Stimulated activated CD4-positive, alpha-beta T cell treated with anti-CD3 and anti-CD28 coated beads, Interleukin-12 subunit alpha, Interleukin-12 subunit beta, amount 100 ng/mL, for 48 hours (primary cell): Measurements from ENCODE around the gene TAGLN2.
A peak's percentile ranks its signal among the peaks of the same experiment; 100 is the strongest.

Experiments used
- DNase-seq, 3 donors: peaks; one replicate each; pipeline ENCODE4 v3.0.0-alpha.2; 2020; ENCODE audit warnings: low read depth in 2 of 3, low spot score in 1 of 3

TAGLN2 gene

DNA sequence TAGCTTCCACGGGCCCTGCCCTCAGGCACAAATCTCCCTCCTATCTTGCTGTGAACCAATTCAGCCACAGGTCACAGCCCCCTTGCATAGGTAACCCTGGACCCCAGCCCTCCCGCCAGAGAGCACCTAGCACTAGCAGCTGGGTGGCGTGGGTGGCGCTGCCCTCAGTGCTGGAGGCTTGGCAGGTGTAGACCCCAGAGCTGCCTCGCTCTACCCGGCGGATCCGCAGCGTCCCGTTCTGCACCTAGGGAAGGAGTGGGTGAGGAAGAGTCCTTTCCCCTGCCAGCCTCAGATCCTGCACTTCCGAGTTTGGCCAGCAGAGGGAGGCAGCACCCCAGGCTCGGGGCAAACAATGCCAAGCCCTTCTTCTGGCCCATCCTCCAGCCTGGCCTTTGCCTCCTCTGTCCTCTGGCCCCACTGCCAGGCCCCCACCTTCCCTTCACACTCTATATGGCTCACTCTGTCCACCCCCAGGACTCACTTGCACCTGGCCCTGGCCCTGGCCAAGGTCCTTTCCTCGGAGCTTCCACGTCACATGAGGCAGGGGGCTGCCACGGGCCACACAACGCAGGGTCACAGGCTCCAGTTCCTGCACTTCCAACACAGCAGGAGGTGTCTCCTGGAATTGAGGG is 11.1 kb upstream of the TAGLN2 start:
- DNase-seq: peak; percentile 65 to 92 (median 72)

DNA sequence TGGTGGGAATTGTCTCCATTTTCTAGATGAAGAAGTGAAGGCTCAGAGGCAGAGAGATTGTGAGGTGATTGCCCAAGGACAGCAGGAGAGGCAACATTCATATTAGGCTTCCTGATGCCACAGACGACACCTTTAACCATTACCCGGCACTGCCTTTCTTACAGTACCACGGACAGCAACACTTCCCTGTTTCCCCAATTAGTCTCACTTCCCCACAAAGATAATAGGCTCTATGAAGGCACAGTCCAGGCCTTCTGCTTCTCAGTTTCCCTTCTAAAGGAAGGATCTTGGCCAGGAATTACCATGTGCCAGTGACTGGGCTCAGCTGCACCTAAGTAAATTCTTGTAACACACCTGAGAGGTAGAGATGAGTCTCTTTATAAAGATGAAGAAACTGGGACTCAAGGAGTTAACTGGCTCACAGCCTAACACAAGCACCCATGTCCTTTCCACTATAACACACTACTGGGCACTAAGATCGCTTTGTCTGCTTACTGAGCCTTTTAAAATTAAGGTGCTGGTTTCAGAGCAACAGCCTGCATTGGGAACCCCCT is 10.5 kb upstream of the TAGLN2 start:
- DNase-seq: no peak

DNA sequence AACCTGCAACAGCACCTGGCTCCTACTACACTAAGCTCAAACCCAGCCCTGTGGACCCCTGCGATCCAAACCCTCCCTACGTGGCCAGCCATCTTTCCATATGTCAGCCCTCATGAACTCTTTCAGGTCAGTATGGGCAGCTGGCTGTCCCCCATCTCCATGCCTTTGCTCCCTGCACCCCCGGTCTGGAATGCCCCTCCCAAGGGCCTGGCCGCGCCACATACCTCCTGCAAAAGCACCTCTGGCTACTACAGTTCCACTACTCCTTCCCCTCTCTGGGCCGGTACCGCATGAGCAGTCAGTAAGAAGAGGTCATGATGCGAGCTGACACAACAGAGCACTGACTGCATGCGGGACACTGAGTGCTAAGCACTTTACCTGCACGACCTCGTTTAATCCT is 10.0 kb upstream of the TAGLN2 start:
- no peak for DNase-seq

DNA sequence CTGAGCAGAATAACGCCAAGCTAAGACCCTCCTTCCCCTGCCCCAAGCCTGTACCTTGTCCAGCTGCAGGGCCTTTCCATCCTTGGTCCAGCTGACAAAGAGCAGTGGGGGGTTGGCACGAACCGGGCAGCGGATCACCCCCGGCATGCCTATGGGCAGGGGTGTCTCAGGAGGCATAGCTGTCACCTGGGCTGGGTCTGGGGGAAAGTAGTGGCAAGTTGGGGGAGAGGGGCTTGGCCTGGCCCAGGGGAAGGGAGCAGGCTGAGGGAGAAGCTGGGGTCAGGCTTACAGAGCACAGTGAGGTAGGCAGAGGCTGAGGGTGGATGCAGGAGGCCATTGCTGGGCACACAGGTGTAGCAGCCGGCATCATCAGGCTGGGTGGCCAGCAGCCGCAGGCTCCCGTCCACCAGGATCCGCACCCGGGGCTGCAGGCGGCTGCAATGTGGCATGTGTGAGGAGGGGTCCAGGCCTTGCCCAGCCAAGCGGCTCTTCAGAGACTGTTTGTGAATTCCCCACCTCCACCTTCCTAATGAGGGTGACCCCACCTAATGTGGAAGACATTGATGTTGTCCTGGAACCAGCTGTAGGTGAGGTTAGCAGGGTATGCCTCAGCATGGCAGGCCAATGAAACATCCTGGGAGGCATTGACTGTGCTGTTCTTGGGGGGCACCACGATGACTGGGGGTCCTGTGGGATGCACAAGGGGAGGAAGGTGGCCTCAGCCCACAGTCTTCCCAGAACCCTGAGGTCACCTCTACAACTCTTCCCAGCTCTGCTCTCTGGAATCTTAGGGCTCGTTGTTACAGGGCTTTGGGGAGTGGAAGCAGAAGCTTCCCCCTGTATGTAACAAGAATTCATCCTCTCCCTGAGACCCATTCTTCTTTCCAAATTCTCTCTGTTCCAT is 9.1 kb upstream of the TAGLN2 start:
- no peak for DNase-seq

DNA sequence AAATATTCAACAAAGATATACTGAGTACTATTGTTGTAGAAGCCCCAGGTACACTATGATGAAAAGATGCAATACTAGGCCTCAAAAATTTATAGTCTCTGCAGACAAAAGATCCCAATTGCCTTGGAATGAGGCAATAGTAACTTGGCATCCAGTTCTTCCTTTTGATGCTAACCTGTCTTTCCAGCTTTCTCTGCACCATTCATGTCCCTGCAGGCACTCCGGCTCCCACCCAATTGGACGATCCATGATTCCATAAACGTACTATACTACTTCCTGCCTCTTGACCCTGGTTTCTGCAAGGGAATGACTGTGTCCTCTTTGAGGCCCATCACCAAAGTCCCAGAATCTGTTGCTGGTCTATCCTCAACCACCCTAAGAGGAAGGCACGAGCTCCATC is 8.0 kb upstream of the TAGLN2 start:
- no peak for DNase-seq

DNA sequence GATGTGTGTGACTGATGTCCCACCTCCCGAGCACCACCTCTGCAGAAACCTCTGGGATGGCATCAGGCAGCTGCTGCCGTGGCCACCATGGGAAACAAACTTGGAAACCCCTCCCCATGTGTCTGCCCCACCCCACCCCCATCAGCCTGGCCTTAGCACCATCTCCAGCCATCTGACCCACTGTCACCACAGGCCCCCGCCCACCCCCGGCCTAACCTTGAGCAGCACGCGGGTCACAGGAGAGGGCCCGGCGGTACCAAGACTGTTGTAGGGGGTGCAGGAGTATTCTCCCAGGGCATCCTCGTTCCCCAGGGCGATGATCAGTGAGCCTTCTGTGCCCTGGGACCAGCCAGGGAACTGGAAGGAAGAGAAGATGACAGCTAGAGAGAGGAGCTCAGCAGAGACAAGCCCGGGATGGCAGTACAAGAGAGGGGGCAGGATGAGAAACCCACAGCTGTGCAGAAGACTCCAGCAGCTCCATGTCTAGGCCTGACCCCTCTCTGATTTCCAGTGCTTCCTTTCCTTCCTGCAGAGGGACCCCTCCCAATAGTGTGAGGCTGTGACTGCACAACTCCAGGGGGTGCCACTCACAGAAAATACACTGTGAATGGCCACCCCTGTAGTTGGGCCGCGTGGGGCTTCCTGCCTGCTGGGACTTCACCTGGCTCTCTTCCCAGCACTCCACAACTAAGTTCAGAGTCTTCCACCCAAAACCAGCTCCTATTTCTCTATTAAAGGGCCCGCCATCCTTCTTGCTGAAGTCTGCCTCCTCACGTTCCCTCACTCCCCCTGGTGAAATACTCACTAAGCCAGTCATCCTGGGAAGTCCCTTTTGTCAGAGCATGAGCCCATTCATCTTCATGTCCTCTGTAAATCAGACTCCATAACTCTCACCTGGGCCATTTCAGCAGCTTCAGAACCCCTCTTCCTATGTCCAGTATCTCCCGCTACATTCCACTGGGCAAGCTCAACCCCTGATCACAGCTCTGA is 7.3 kb upstream of the TAGLN2 start:
- no peak for DNase-seq

DNA sequence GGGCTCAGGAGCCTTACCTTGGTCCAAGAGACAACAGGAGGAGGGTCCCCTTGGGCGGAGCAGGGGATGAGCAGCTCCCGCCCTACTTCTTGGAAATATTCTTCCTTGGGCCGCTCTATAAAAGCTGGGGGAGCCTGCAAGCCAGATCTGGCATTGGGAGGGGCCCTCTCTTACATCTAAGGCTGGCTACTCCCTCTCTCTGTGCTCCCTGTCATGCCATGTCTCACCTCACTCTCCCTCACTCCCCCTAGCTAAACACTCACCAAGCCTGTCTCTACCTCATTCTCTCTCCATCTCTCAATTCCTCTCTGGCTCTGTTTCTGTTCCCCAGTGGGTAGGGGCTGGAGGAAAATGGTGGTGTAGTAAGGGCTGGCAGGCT is 6.5 kb upstream of the TAGLN2 start:
- no peak for DNase-seq

DNA sequence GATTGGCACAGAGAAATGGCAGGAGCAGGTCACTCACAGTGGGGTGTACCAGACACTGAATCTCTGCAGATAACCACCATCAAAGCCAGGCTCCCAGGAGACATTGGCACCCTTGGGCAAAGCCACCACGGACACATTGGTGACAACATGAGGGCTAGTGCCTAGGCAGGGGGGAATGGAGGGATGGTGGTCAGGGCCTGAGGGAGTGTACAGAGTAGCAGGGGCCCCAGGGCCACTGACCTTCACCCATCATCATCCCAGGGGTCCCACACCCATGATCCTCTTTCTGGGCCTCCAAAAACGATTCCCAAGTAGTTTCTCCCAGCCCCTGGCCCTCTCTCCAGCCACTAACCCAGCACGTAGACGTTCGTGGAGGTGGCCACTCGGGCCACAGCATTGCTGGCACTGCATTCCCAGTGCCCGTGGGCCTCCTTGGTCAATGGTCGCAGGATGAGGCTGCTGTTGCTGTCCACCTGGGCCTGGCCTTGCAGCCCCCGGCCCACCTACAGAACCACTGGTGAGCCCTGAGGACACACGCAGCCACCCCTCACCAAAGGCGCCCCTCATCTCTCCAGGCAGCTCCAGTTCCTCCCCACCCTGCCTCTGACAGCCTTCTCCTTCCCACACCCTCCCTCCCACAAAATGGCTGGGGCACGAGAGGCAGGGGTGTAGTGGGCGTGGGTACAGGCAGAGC is 5.9 kb upstream of the TAGLN2 start:
- no peak for DNase-seq

DNA sequence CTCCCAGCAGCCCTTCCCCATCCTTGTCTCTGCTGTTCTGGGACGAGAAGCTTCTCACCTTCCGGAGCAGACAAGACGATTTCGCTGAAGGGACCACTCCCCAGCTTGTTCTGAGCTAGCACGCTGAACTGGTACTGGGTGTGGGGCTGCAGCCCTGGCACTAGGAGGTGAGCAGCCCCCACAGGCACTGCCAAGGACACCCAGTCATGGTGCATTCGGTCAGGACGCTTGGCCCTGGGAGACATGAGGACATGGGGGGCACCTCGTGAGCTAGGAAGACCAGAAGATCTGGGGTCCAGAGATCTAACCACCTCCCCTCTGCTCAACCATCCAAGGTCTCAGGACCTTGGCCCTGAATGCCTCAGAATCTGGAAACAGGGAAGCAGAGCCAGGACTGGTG is 5.3 kb upstream of the TAGLN2 start:
- DNase-seq: no peak

DNA sequence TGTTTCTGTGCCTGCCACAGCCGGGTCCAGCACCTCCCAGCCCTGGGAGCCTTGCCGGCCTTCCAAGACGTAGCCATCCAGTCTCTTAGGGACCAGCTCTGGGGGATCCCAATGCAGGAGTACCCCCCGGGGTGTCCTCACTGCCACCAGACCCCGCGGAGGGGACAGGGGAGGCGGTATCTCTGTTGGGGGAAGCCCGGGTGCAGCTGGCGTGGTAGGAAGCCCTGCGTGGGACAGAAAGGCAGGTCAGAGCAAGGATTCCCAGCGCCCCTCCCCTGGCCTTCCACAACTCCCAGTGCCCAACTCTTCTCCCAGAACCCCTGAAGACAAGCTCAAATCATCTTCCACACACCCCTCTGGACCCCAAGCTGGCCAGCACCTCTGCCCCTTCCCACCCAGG is 4.9 kb upstream of the TAGLN2 start:
- no peak for DNase-seq

DNA sequence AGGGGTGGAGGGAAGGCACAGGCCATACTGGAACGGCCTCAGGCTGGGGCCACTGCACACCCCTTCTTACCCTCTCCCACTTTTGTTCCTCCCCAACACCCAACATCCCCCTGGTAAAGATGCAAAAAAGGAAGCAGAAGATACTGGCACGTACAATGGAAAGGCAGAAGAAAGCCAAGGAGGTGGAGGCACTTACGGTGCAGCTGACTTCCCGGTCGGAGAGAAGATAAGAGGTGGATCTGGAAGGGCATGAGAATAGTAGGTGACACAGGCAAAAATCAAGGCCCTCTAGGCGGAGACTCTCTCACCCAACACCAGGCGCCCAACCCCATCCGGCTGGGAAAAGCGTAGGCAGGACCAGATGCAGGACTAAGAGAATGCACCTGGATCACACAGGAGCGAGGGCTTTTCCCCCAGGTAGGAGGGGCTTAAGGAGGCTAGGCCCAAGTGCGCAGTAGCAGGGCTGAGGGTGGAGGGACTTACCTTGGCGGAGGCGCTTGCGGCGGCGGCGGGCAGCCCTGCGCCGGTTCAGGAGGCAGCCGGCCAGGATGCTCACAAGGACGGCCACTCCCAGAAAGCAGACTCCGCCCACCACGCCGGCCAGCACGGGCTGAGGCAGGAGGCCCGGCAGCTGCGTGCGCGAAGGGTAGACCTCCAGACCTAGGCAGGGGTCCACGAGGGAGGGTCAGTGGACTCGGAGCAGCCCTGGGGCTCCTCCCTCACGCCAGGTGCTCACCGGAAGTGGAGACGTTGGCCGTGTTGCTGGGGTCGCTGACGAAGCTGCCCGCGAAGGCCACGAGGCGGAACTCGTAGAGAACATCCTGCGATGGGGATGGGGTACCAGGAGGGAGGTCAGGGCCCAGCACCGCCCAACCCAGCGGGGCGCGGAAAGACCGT is 4.1 kb upstream of the TAGLN2 start:
- no peak for DNase-seq

DNA sequence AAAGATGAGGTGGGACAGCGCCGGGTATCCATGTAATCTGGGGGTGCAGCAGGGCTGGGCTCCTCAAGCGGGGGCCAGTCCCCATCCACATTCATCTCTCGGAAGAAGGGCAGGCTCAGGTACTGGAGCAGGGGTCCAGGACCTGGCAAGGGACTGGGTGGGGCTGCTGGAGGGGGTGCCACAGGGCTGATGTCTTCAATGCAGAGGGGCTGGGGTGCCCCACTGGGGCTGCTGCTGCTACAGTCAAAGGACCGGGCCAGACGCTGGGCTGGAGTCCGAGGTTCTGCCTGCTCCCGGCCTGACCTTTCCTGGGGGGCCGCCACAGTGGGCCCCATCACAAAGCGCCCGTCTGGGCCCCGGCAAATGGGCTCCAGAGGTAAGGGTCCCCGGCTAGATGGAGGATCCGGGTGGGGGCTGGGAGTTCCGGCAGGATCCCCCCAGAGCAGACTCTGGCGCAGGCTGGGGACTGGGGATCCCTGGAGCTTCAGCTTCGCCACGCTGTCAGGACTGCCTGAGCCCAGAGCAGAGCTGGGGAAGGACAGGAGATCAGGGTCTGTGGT is 3.3 kb upstream of the TAGLN2 start:
- DNase-seq: no peak

DNA sequence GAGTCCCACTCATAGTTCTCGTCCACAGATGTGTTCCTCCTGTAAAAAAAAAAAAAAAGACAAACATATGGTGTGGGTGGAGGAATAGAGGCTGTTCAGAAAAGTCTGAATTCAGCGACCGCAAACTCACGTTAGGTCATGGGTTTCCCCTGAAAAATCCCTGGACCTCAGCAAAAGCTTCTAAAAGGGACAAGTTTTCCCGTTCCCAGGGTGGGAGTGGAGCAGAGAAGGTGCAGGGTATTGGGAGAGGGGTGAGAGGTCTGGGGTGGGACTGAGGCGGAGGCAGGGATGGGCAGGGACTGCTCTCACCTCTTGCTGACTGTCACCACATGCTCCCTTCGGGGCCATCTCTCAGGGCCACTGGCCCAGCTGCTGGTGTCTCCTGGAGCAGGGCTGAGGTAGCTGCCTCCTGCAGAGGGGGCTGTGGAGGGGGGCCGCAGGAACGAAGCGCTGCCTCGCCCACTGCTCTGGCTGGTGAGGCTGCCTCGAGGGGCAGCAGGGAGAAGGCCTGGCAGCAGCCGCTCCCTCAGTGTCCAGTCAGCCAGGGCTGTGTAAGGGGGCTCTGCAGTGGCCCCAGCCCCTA is 2.6 kb upstream of the TAGLN2 start:
- DNase-seq: no peak

DNA sequence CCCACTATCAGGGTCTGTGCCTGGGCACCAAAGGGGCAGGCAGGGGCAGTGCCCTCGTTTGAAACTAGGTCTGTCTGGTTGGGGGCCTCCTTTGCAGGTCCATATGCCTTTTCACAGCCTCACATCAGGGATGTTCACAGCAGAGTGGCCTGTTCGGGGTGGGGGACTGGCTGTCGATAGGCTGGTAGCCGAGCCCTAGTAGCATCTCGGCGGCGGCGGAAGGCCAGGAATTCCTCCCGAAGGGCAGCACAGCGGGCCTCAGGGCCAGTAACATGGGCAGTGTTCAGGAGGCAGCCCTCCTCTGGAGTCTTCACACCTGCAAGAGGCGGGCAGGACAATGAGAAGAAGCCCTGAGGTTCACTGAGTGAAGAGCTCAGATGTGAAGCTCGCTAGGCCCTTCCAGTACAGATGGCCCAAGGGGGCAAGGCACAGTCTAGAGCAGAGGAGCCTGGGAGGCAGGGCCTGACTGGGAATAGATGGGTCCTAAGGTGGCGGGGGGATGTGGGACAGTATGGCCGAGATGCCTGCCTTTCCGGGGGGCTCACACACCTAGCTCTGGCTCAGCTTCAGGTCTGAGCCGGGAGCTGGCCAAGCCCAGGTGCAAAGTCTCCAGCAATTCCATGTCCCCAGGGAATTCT is 2.0 kb upstream of the TAGLN2 start:
- DNase-seq: no peak

DNA sequence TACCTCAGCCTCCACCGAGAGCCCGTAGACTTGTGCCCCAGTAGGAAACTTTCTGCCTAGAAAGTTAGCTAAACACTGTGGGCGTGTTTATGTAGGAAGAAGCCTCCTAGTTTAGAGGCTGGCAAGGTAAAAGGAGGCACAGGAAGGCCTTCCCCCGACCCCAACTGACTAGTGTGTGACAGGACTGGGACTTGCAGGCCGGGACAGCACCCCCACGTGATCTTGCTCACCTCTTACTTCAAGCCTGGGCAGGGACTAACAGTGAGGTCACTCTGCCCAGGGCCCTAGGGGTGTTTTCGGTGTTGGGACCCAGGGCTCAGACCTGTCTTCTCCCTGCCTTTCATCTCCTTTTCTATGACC is 392 bp upstream of the TAGLN2 start:
- peak in 1 of 3 donors; percentile 33 for DNase-seq

DNA sequence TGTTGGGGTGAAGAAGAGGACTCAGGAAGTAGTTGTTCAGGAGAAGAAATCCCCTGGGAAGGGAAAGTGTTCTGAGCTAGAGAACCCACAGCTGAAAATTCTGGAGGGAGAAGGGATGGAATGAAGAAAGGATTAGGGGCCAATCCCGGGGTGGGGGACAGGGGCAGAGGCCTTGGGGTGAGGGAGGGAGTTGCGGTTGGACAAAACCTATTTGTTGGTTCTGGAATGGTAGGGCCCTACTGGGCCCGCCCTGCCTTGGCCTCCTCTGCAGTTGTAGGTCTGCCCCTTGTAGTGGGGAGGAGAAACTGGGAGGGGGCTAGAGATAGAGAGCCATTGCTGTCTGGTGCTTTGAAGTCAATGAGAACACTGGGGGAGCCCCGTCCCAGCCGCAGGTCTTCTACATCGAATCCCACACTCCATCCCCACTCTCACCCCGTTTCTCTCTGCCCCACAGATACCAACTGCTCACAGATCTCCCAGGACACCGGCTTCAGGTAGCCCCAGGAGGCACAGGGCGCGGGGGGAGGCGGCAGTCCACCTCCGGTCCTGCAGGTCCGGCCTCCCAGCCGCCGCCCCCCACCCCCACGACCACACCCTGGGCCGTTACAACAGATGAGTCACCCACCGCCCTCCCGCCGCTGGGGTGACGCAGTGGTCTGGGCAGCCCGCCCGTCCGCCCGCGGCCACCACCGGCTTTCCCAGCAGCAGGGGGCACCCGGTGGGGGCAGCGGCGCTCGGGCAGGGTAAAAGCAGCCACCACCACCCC is 1.1 kb downstream of the TAGLN2 start:
- DNase-seq: peak; percentile 41 to 56 (median 43)

DNA sequence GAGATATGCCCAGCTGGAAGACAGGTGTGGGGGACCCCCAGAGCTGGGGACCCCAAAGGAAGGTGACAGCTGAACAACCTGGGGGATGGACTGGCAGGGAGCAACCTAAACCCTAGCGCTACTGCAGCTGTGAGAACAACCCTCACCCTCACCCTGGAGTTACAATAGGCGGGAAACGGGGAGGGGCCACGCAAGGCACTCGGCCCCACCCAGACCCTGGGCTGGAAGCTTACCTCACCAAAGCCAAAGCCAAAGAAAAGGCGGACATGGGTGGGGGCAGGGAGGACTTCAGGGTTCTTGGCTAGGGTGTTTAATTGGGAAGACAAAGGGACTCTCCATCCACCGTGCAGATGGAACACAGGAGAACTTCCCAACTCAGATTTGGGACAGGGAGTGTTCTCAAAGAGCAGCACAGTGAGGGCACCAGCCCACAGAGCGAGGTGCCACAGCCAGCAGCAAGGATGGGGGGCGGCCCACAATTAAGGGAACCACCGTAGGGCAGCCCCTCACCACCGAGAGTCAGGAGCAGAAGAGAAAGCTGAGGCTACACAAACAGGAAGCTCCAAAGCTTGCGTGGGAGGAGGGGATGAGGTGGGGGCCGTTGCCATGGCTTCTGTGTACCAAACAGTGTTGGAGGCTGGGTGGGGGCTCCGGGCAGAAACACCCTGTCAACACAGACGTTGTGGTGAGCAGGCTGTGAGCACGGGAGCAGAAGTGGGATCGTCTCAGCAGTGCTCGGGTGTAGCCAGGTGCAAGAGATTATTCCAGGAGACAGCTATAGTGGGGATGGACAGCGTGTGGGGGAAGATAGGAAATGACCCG is 1.9 kb downstream of the TAGLN2 start:
- DNase-seq: peak; percentile 70 to 79 (median 74)
